NCI-H460 (cell line): ENCODE measurements around the gene COL6A1. TPM values are rescaled to one million over a fixed set of nuclear protein-coding genes. Genes with fewer than 3 reads are reported as not detected.
"Not testable (repeated sequence)": the region's sequence is repeated elsewhere in the genome, so short reads cannot be mapped to it uniquely, and the experiment has no call there.

Source experiments
- DNase-seq: peaks from one replicate; pipeline ENCODE4 v3.0.0-alpha.2; 2016; ENCODE audit warnings: low read depth; ENCODE audit errors: extremely low read depth
- total RNA-seq: library from RNA; depleted of rRNA; stranded (reverse); fragments of >200 nt; shearing (Covaris generic); gene quantifications from 2 replicates; pipeline ENCODE4 v1.2.3, GENCODE V29; 2014

Gene COL6A1
- total RNA-seq, 1 experiment from 2014 or later, result 41.9 TPM

DNA sequence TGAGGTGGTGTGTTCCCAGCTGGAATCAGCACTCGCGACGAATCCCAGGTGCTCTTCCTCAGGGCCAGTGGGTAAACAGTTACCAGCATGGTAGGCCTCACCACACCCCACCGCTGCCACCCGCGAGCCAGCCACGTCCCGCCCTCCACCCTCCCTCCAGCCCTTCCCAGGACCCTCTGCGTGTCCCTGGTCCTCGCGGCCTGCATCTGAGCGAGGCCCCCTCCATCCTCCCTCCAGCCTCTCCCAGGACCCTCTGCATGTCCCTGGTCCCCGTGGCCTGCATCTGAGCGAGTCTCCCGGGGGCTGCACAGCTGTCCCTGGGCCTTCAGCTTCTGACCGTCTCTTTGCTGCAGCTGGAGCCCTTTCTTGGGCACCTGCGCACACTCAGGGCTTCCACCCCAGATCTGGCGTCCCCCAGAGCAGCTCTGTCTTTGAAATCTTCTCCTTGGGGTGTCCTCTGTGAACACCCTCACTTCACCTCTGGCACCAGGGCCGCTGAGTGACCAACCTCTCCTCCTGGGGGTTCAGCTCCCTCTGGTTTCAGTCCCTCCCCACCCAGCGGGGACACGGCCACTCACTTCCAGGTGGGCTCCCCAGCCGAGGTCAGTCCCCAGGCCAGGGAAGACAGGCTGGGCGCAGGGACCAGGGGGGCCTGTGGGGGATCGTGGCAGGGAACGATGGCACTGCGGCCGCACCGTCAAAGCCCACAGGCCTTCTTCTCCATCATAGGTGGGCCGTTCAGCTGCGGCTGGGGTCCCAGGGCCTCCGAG, 58.5 kb downstream of the COL6A1 start:
- no peak for DNase-seq

DNA sequence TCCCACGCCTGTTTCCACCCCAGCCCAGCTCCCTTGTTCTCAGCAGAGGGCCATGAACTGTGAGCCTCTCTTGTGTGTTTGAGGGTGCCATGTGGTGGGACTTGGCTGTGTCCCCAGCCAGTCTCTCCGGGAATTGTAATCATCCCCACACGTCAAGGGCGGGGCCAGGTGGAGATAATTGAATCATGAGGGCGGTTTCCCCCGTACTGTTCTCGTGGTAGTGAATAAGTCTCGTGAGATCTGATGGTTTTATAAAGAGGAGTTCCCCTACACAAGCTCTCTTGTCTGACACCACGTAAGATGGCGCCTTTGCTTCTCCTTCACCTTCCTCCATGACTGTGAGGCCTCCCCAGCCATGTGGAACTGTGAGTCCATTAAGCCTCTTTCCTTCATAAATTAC, 59.1 kb downstream of the COL6A1 start:
- DNase-seq, result no peak

DNA sequence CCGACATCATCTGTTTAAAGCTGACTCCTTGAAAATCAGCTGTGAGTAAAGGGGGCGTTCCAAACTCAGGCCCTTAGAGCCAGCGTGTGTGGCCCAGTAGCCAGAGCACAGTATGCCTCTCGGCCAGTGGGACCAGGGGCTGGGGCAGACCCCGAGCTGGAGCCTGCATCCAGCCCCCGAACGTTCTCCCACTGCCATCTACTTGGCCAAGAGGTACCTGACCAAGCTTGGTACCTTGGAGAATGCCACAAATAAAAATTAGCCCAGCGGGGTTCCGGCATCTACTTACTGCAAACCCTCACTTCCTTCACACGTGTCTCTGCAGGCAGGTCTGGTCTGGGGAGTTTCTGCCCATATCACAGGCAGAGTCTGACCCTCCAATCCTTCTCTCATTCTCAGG, 59.6 kb downstream of the COL6A1 start:
- DNase-seq, result no peak

DNA sequence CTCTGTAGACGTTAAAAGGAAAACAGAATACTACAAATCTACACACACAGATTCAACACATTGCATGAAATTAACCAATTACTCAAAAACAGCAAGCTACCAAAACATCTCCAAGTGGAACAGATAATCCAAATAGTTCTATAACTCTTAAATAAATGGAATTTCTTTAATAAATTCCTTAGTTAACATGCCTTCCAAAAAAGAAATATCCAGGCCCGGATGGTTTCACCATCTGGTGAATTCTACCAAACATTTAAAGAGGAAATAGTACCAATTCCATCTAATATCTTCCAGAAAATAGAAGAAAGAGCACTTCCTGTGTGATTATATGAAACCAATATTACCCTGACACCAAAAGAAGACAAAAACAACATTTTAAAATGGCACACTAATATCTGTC, 63.6 kb downstream of the COL6A1 start:
- no peak for DNase-seq

DNA sequence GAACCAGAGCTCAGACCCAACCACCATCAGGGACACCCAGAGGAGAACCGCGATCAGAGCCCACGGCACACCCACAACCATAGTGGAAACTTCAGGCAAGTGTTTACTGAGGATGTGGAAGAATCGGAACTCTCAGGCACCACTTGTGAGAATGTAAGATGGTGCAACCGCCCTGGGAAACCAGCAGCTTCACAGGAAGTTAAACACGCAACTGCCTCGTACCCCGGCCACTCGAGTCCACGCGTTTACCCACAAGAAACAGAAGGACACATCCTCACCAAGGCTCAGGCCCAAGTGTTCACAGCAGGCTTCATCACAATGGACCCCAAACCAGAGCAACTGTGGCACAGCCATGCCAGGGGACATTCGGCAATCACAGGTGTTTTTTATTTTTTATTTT, 64.9 kb downstream of the COL6A1 start:
- DNase-seq, result no peak

DNA sequence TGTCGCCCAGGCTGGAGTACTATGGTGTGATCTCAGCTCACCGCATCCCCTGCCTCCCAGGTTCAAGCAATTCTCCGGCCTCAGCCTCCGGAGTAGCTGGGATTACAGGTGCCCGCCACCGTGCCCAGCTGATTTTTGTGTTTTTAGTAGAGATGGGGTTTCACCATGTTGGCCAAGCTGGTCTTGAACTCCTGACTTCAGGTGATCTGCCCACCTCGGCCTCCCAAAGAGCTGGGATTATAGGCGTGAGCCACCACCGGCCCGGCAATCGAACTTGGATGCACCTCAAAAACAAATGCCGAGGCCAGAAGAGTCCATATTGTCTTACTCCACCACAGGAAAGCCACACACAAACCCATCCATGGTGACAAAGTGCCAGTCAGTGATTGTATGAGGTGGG, 65.3 kb downstream of the COL6A1 start:
- DNase-seq, result not testable (repeated sequence)

DNA sequence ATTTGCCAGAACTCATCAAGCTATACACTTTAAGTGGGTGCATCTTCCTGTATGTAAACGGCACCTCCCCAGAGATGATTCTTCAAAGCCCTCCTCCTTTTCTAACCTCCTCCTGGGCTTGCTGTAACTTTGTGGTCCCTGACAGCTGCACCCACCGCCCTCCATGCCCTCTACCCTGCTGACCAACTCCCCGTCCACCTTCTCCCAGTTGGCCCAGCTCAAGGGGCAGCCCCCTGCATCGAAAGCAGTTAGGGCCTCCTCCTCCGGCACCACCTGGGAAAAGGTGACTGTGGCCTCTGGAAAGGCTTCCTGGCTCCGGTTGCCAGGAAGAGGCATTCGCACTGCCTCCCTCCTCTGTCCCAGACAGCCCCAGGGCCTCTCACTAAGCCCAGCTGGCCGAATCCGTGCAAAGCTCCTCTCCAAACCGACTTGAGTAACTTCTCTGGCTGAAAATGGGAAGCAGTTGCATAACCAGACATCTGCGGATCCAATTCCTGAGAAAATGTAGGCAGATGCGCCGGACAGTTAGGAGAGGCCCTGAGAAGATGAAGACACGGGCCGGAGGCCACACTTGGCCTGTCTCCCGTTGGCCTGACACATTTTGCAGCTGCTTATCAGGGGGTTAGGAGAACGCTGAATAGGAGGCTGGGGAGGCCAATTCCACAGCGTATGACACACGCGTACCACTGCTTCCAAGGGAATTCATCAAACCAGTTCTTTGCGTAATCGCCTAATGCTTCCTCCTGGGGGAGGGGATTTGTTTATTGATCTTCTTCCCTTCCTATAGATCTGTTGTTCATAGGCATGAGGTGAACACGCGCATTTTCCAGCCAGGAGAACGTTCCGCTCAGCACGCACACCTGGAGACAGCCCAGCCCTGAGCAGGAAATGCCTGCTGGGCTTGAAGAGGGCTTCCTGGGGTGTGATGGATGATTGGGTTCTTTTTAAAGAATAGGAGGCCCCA, 67.6 kb downstream of the COL6A1 start:
- DNase-seq, result no peak

DNA sequence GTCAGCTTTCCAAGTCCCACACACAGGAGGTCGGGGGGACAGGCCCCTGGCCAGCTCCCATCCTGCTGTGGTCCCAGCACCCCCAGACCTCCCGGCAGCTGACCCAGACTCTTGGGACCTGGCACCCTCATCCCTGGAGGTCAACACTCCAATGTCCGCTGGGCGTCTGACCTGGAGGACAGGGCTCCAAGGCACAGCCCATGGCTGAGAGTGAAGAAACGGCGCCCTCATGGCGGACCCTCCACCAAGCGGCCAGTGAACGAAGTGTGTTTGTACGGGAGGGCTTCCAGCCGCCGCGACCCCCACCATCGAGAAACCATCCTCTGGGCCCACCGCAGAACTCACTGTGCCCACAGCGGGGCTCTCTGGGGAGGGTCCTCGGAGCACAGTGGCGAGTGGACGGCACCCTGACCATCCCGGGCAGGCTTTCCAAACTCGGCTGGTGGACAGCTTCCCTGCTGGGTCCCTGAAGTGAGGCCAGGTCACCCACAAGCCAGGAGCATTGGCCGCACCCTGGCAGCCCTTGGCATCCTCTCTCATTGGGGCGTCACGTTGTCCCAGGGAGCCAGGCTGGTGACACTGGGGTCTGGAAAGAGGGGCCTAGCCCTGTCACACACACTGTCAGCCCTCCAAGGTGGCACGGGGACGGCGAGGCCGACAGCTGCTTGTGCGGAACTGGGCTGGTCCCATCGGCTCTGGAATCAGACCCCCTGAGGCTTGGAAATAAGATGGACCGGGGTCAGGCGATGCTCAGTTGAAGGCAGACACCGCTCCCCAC, 68.5 kb downstream of the COL6A1 start:
- DNase-seq, result no peak

DNA sequence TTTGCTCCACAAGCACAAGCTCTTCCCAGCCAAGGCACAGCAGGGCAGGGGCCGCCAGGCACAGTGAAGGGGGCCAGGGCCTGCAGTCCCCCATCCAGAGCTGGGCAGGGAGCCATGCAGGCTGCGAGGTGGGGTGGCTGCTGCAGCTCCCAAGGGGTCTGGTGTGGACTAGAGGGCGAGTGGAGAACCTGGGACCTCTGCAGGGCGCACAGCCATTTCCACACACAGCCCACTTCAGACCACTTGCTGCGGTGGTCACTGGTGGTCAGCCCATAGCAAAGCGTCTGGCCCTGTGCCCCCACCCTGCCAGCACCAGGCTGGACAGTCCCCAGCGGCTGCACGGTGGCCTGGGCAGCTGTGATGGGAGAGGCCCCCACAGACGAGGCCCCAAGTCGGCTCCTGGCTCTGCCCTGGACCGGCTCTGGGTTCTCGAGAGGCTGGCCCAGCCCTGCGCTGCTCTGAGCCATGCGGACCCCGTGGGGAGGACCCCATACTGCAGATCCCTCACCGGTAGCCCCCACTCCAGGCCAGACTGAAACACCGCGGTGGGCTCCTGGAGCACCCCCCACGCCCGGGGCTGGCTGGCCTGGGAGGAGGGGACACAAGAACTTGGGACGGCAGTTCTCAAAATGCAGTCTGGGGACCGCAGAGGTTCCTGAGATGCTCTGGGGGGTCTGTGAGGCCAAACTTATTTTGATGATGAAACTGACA, 69.3 kb downstream of the COL6A1 start:
- DNase-seq, result no peak

DNA sequence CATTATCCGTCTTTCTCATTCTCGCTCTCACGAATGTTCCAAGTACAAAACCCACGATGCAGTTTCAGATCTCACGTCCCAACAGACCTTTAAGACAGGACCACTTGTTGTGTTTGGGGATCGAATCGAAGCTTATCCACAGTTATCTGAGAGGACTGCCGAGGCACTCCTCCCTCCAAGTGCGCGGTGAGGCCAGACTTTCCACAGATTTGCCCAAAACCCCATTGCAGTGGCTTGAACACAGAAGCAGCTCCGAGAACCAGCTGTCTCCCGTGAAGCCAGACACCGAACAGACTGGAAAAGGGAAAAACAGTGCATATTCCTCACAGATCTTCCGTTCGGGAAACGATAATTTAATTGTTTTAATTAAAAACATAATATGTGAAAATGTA, 69.8 kb downstream of the COL6A1 start:
- no peak for DNase-seq

DNA sequence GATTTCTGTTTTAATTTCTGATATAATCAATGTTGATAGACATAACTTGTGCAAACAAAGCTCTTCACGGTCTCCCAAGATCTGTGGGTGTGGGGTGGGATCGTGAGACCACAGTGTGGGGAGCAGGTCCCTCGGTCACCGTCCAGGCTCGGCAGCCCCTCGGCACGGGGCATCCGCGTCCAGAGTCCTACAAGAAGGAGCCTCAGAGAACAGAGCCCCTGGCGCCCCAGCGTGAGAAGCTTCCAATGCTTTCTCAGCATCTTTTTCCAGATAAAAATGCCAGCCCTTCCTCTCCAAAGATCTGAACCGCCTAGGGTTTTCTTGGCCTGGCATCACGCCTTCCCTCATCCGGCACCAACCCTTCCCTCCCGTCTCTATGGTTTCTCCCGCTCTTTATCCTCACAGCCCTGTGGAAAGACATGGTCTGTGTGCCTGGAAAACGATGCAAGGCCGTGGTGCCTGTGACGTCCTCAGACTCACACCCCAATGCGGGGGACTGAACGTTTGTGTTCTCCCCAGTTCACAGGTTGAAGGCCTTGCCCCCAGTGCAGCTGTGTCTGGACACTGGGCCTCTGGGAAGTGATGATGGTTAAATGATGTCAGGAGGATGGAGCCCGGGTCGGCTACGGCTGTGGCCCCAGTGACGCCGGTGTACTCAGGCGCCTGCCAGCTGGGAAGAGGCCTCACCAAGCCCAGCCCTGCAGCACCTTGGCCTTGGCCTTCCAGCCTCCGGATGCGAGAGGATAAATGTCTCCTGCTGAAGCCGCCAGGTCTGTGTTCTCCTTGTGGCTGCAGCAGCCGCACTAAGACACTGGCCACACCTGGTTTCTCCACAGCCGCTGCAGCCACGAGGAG, 70.5 kb downstream of the COL6A1 start:
- no peak for DNase-seq

DNA sequence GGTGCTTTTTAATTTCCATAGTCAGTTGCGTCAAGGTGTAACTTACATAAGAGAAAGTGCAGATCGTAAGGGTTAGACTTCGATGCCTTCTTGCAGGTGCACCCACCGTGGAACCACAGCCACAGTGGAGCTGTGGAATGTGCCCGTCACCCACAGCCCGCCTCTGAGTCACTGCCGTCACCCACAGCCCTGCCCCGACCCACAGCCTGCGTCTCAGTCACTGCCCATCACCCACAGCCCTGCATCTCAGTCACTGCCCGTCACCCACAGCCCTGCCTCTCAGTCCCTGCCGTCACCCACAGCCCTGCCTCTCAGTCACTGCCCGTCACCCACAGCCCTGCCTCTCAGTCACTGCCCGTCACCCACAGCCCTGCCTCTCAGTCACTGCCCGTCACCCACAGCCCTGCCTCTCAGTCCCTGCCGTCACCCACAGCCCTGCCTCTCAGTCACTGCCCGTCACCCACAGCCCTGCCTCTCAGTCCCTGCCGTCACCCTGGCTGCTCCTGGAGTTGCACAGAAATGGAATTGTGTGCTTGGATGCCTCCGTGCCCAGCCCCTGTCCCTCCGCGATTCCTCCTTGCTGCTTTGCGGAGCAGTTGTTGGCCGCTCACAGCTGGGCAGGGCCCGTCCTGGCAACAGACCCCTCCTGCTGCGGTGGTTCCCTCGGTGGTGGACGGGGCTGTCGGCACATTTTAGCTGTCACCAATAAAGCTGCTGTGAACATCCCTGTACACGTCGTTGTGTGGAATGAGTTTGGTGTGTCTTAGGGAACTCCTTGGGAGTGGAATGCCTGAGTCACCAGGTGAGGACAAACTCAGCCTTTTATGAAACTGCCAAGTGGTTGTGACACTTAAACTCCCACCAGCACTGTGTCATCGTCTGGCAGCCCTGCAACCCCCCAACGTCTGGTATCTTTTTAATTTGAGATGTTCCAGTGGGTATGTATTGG, 71.4 kb downstream of the COL6A1 start:
- no peak for DNase-seq

DNA sequence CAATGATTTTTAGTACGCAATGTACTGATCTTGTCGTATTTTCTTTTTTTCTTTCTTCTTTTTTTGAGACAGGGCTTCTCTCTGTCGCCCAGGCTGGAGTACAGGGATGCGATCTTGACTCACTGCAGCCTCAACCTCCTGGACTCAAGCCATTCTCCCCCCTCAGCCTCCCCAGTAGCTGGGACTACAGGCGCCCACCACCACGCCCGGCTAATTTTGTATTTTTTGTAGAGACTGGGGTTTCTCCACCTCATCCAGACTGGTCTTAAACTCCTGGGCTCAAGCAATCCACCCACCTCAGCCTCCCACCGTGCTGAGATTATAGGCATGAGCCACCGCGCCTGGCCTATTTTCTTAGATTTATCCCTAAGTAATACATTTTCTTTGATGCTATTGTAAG, 72.5 kb downstream of the COL6A1 start:
- no peak for DNase-seq

DNA sequence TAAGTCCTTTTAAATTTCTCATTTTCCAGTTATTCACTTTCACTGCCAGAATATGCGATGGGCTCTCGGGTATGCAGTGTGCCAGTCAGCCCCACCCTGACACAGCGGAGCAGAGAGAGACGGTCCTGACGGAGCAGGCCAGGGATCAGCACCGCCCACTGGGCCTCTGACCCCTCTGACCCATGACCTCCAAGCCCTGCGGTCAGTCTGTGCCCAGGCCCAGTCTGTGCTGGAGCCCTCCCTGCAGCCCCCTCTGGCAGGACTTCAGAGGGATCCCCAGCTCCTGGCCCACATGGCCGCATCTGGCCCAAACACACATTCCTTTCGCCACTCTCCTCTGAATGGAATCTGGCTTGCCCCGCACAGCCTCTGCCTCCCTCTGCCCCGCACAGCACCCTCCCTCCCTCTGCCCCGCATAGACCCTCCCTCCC, 72.9 kb downstream of the COL6A1 start:
- DNase-seq, result no peak
